HepG2 (cell line): ENCODE measurements around the gene NT5C3B. TPM values are rescaled to one million over a fixed set of nuclear protein-coding genes. Genes with fewer than 3 reads are reported as not detected.
A peak's percentile ranks its signal among the peaks of the same experiment; 100 is the strongest.

ENCODE experiments used
- ATAC-seq: fragments of 200-7000 bp; cut with Tn5 transposase; 3 replicates; pipeline ENCODE4 v1.9.1; 2020; ENCODE audit warnings: mild to moderate bottlenecking, moderate library complexity
- BruUV-seq: library from RNA; stranded (reverse); fragments of 400-500 nt; replicated peaks from 2 replicates; lab custom pipeline; 2021; lab: Mats Ljungman, UMichigan
- CTCF ChIA-PET: fragments of 300-600 bp; formaldehyde crosslinking; extraction: SDS; loops from one replicate; lab custom pipeline; 2021; ENCODE audit warnings: low total read pairs, inconsistent platforms, low intra/inter-chr PET ratio; lab: Yijun Ruan, JAX
- POLR2A ChIA-PET: fragments of 350-600 bp; sonication (Branson Sonifier 250); formaldehyde crosslinking; loops from one replicate; lab custom pipeline; 2020; ENCODE audit warnings: antibody characterized with exemption, inconsistent platforms; lab: Yijun Ruan, JAX
- DNase-seq: peaks from one replicate; pipeline ENCODE4 v3.0.0-alpha.2; 2015; ENCODE audit warnings: low spot score
- FAIRE-seq: peaks from 3 replicates; lab custom pipeline; 2011; peaks lifted over from hg19 to GRCh38; lab: Jason Lieb, UNC
- H2AFZ ChIP-seq: one replicate; pipeline ENCODE4 v1.6.1; 2011; ENCODE audit warnings: low read length, inconsistent platforms
- H3K27ac ChIP-seq: fragments of 300-600 bp; 3 replicates; pipeline ENCODE4 v1.8.0; 2011; ENCODE audit warnings: mixed run types, mild to moderate bottlenecking, mixed read lengths, low read length, inconsistent platforms; ENCODE audit not compliant: insufficient read depth; ENCODE audit errors: extremely low read length
- H3K27me3 ChIP-seq, 2 experiments: fragments of 200-600 bp in 1 of 2; 2 replicates in 1 of 2; 3 replicates in 1 of 2; pipeline versions ENCODE4 v1.6.0 to v1.8.0; 2011; ENCODE audit warnings: low read length in 2 of 2, mild to moderate bottlenecking in 2 of 2, moderate library complexity in 2 of 2, inconsistent platforms in 1 of 2; ENCODE audit not compliant: insufficient read depth in 2 of 2, control insufficient read depth in 1 of 2
- H3K36me3 ChIP-seq, 2 experiments: fragments of 200-600 bp in 1 of 2; replicated peaks in 1 of 2; 2 replicates in 1 of 2; 3 replicates in 1 of 2; pipeline versions ENCODE4 v1.5.1 to v1.8.0; 2011; ENCODE audit warnings: low read length in 2 of 2, inconsistent platforms in 1 of 2; ENCODE audit not compliant: insufficient read depth in 2 of 2, control insufficient read depth in 1 of 2
- H3K4me1 ChIP-seq: 2 replicates; pipeline ENCODE4 v1.5.1; 2012; ENCODE audit warnings: low read length, inconsistent platforms; ENCODE audit not compliant: insufficient read depth
- H3K4me2 ChIP-seq: 2 replicates; pipeline ENCODE4 v1.6.0; 2011; ENCODE audit warnings: low read depth, low read length, inconsistent platforms
- H3K4me3 ChIP-seq, 3 experiments: fragments of 200-600 bp in 1 of 3; sonication (generic), shearing (Covaris generic) in 1 of 3; replicated peaks in 1 of 3; 2 replicates each; pipeline ENCODE4 v1.5.1; 2011 to 2016; ENCODE audit warnings: low read length in 3 of 3, inconsistent platforms in 2 of 3, low read depth in 2 of 3, mild to moderate bottlenecking in 2 of 3, control low read depth in 1 of 3, mixed read lengths in 1 of 3; ENCODE audit not compliant: insufficient read depth in 1 of 3
- H3K79me2 ChIP-seq: one replicate; pipeline ENCODE4 v1.6.1; 2011; ENCODE audit warnings: low read length, inconsistent platforms; ENCODE audit not compliant: insufficient read depth
- H3K9ac ChIP-seq: 2 replicates; pipeline ENCODE4 v1.6.0; 2011; ENCODE audit warnings: mild to moderate bottlenecking, low read depth, low read length, inconsistent platforms; ENCODE audit not compliant: insufficient read depth
- H3K9me3 ChIP-seq: 2 replicates; pipeline ENCODE4 v1.5.1; 2012; ENCODE audit warnings: mild to moderate bottlenecking, low read length
- H4K20me1 ChIP-seq: 2 replicates; pipeline ENCODE4 v1.6.0; 2011; ENCODE audit warnings: inconsistent platforms, mild to moderate bottlenecking, low read length, moderate library complexity; ENCODE audit not compliant: insufficient read depth
- CBFB ChIP-seq: sonication (generic); formaldehyde crosslinking; IDR thresholded peaks from 2 replicates; pipeline ENCODE4 v1.4.0; 2020; ENCODE audit warnings: missing genetic modification reagents
- CBX2 ChIP-seq, 2 experiments: fragments of 200-600 bp in 1 of 2; sonication (generic); formaldehyde crosslinking in 1 of 2; IDR thresholded peaks; 2 replicates each; pipeline versions ENCODE4 v1.7.0 to v1.8.1; 2018 to 2022; ENCODE audit warnings: low read depth in 2 of 2, low read length in 1 of 2, mild to moderate bottlenecking in 1 of 2, missing genetic modification reagents in 1 of 2
- DPF2 ChIP-seq: sonication (generic); formaldehyde crosslinking; IDR thresholded peaks from 2 replicates; pipeline ENCODE4 v1.4.0; 2020; ENCODE audit warnings: mild to moderate bottlenecking, low read depth, missing genetic modification reagents, borderline replicate concordance
- ERF ChIP-seq: IDR thresholded peaks from 2 replicates; pipeline ENCODE4 v1.6.1; 2018; ENCODE audit warnings: missing biosample characterization, missing genetic modification reagents
- FLYWCH1 ChIP-seq: sonication (generic); formaldehyde crosslinking; IDR thresholded peaks from 2 replicates; pipeline ENCODE4 v1.8.1; 2023; ENCODE audit warnings: mild to moderate bottlenecking, missing genetic modification reagents
- GPN1 ChIP-seq: sonication (generic); formaldehyde crosslinking; IDR thresholded peaks from 2 replicates; pipeline ENCODE4 v1.5.1; 2020; ENCODE audit warnings: missing genetic modification reagents, borderline replicate concordance
- HMGXB4 ChIP-seq, 2 experiments: sonication (generic) in 1 of 2; formaldehyde crosslinking in 1 of 2; IDR thresholded peaks; 2 replicates each; pipeline versions ENCODE4 v1.4.0 to v1.6.1; 2018 to 2020; ENCODE audit warnings: missing genetic modification reagents in 2 of 2, borderline replicate concordance in 1 of 2, low read depth in 1 of 2, mild to moderate bottlenecking in 1 of 2, missing biosample characterization in 1 of 2
- MBD4 ChIP-seq: IDR thresholded peaks from 2 replicates; pipeline ENCODE4 v1.6.1; 2012; ENCODE audit warnings: low read length, inconsistent platforms, borderline replicate concordance
- MLLT10 ChIP-seq: sonication (generic); formaldehyde crosslinking; IDR thresholded peaks from 2 replicates; pipeline ENCODE4 v1.4.0; 2020; ENCODE audit warnings: missing genetic modification reagents
- PBX3 ChIP-seq: sonication (generic); formaldehyde crosslinking; IDR thresholded peaks from 2 replicates; pipeline ENCODE4 v1.8.1; 2023; ENCODE audit warnings: missing genetic modification reagents, inconsistent platforms, borderline replicate concordance
- PITX1 ChIP-seq: sonication (generic); formaldehyde crosslinking; IDR thresholded peaks from 2 replicates; pipeline ENCODE4 v1.5.1; 2020; ENCODE audit warnings: mild to moderate bottlenecking, missing genetic modification reagents
- PRDM10 ChIP-seq: sonication (generic); formaldehyde crosslinking; IDR thresholded peaks from 2 replicates; pipeline ENCODE4 v1.4.0; 2020; ENCODE audit warnings: low read depth, missing genetic modification reagents
- REL ChIP-seq: sonication (generic); formaldehyde crosslinking; conservative IDR thresholded peaks from 2 replicates; pipeline ENCODE4 v1.8.0; 2022; ENCODE audit warnings: mild to moderate bottlenecking, missing genetic modification reagents, moderate library complexity
- SP1 ChIP-seq, 2 experiments: fragments of 450-650 bp in 1 of 2; sonication (generic) in 1 of 2; formaldehyde crosslinking in 1 of 2; IDR thresholded peaks; 2 replicates each; pipeline versions ENCODE4 v1.4.0 to v1.6.1; 2016 to 2020; ENCODE audit warnings: missing genetic modification reagents in 1 of 2
- YEATS4 ChIP-seq: sonication (generic); formaldehyde crosslinking; IDR thresholded peaks from 2 replicates; pipeline ENCODE4 v1.4.0; 2020; ENCODE audit warnings: missing genetic modification reagents, borderline replicate concordance
- ZFP90 ChIP-seq: sonication (generic); formaldehyde crosslinking; IDR thresholded peaks from 2 replicates; pipeline ENCODE4 v1.8.0; 2022; ENCODE audit warnings: missing genetic modification reagents, mild to moderate bottlenecking, inconsistent platforms, borderline replicate concordance
- ZNF256 ChIP-seq: sonication (generic); formaldehyde crosslinking; conservative IDR thresholded peaks from 2 replicates; pipeline ENCODE4 v1.4.0; 2020; ENCODE audit warnings: missing genetic modification reagents
- ZNF34 ChIP-seq: sonication (generic); formaldehyde crosslinking; IDR thresholded peaks from 2 replicates; pipeline ENCODE4 v1.4.0; 2020; ENCODE audit warnings: mild to moderate bottlenecking, missing genetic modification reagents, borderline replicate concordance
- WGBS: methylation state at CpG from one replicate; pipeline ENCODE4 v1.1.6; 2017; ENCODE audit warnings: low lambda C conversion rate; 5-methylcytosine and 5-hydroxymethylcytosine counted together
- in situ Hi-C: cut with HindIII; loops from 2 replicates; pipeline ENCODE4 v1.10.0; 2017; ENCODE audit warnings: low pct_unique_long_range_greater_than_20kb; ENCODE audit not compliant: extremely low pct_ligation_motif_present
- intact Hi-C: fragments of 100-400 bp; cut with micrococcal nuclease; formaldehyde crosslinking; loops from one replicate; pipeline ENCODE4 v1.10.0; 2022; ENCODE audit not compliant: unreplicated experiment
- polyA plus RNA-seq, 8 experiments: library from polyadenylated mRNA; depleted of rRNA in 3 of 8; stranded (reverse) in 7 of 8; unstranded in 1 of 8; fragments of >200 nt; fragmentation: Illumina TruSeq in 4 of 8; extraction: Trizol in 4 of 8; gene quantifications; 2 replicates each; pipeline versions ENCODE4 v1.2.1 to v1.2.3, GENCODE V29; 2011 to 2016; ENCODE audit warnings: low read depth in 4 of 8, missing spikeins in 1 of 8, mixed read lengths in 1 of 8; ENCODE audit not compliant: insufficient read depth in 1 of 8
- total RNA-seq, 5 experiments: library from RNA; depleted of rRNA; stranded (reverse); fragments of >200 nt; fragmentation: Illumina TruSeq; extraction: Trizol; gene quantifications; 2 replicates each; pipeline ENCODE4 v1.2.3, GENCODE V29; 2016; ENCODE audit warnings: low read depth in 1 of 5

Gene NT5C3B
- total and polyA plus RNA-seq, 2 of the 13 experiments (the other 11 are each of a cell fraction or from before 2014, with no cell fraction given): 104 to 126 TPM

- 33% methylated on average over 1 of the region's 1 CpG for whole genome bisulfite sequencing
- peaks cover 10 to 20% of the 10 kb centered on the region in 2 experiments for H3K36me3 ChIP-seq
- H3K79me2 ChIP-seq: peaks cover 49% of the 10 kb centered on the region
- H3K4me2 ChIP-seq: peak overlapping the region; percentile 94
- no peaks in the 10 kb centered on the region for H3K9me3 ChIP-seq
- H4K20me1 ChIP-seq: no peaks in the 10 kb centered on the region
- ChIA-PET POLR2A (interaction anchor here (1.0 to 1.6 kb wide), 4 partner anchors 8 to 116 kb away, joined by 3 to 7 read pairs (median 4); partner anchors contain the start of genes JUP, KLHL11 and ODAD4), CTCF (no interaction called here)
- FAIRE-seq (no peak), ATAC-seq (no peak), DNase-seq (no peak)
- no peaks in the 10 kb centered on the region; a peak in 1 of 5 replicates for H3K27me3 ChIP-seq
- peak overlapping the region; percentile 88 for H3K9ac ChIP-seq
- peak overlapping the region; percentile 82 for H3K27ac ChIP-seq
- H3K4me1 ChIP-seq: peaks cover 50% of the 10 kb centered on the region
- in situ Hi-C loops: no loop called here
- no TSS peak for BruUV-seq
- peak overlapping the region; percentile 83 to 88 (median 87) for H3K4me3 ChIP-seq
- no peak overlapping the region for H2AFZ ChIP-seq
- intact Hi-C loops: loop anchor here (5.0 to 10.0 kb wide), 2 partner anchors 51 to 143 kb away; partner anchors contain the start of gene KLHL11
- TF ChIP-seq ZNF34 (CRISPR knock-in tag): no peak
- TF ChIP-seq ZFP90 (CRISPR knock-in tag): no peak
- no peak for TF ChIP-seq PBX3 (CRISPR knock-in tag)
- no peak for TF ChIP-seq PITX1 (CRISPR knock-in tag)
- TF ChIP-seq MLLT10 (CRISPR knock-in tag): no peak
- TF ChIP-seq MBD4: no peak
- TF ChIP-seq CBFB (CRISPR knock-in tag): 0 out of 2 replicates have a peak, but pooled peaks have one; percentile 1
- TF ChIP-seq SP1 (IDR thresholded peaks at IDR 0.05): no peak
- TF ChIP-seq SP1 (CRISPR knock-in tag; IDR thresholded peaks at IDR 0.05): no peak
- no peak for TF ChIP-seq FLYWCH1
- TF ChIP-seq HMGXB4 (CRISPR knock-in tag; IDR thresholded peaks at IDR 0.05; ENCODE audit: borderline replicate concordance in 1 of 2, low read depth in 1 of 2): no peak
- no peak for TF ChIP-seq YEATS4 (CRISPR knock-in tag)
- 0 out of 2 replicates have a peak, but pooled peaks have one; percentile 3 for TF ChIP-seq ZNF256 (CRISPR knock-in tag)
- TF ChIP-seq REL: no peak
- no peak for TF ChIP-seq DPF2 (CRISPR knock-in tag)
- TF ChIP-seq ERF (CRISPR knock-in tag): no peak
- TF ChIP-seq CBX2 (IDR thresholded peaks at IDR 0.05; ENCODE audit: low read depth, low read length): no peak
- TF ChIP-seq CBX2 (CRISPR knock-in tag; IDR thresholded peaks at IDR 0.05; ENCODE audit: low read depth): no peak
- TF ChIP-seq GPN1 (CRISPR knock-in tag): no peak
- no peak for TF ChIP-seq PRDM10 (CRISPR knock-in tag)
These were observed 21.8 kb downstream of the NT5C3B start for GRCh38 chr17:41814195-41814594.
